H1 (cell line): ENCODE results near the gene CKM. TPM values are rescaled to one million over a fixed set of nuclear protein-coding genes. Genes with fewer than 3 reads are reported as not detected.

Experiments
- CTCF ChIA-PET: fragments of 300-600 bp; sonication (Branson Sonifier 250); formaldehyde crosslinking; loops from one replicate; lab custom pipeline; 2021; ENCODE audit not compliant: partially characterized antibody; lab: Charles Lee
- POLR2A ChIA-PET: fragments of 300-600 bp; sonication (Branson Sonifier 250); formaldehyde crosslinking; loops from one replicate; lab custom pipeline; 2021; ENCODE audit warnings: inconsistent platforms; ENCODE audit not compliant: partially characterized antibody; lab: Charles Lee
- DNase-seq, 2 experiments: peaks; one replicate each; pipeline versions ENCODE4 v3.0.0 to v3.0.0-alpha.2; 2010 to 2022; ENCODE audit warnings: low spot score in 2 of 2, low read depth in 1 of 2, mixed read lengths in 1 of 2
- FAIRE-seq: peaks from 2 replicates; lab custom pipeline; 2011; peaks lifted over from hg19 to GRCh38; lab: Jason Lieb, UNC
- H2AFZ ChIP-seq: 2 replicates; pipeline ENCODE4 v1.8.1; 2012; ENCODE audit warnings: low read length, inconsistent platforms
- H2AK5ac ChIP-seq: 2 replicates; pipeline ENCODE4 v1.6.1; 2013; ENCODE audit warnings: low read depth, low read length
- H2BK120ac ChIP-seq: replicated peaks from 2 replicates; pipeline ENCODE3; 2013; ENCODE audit warnings: low read depth, low read length, inconsistent platforms
- H2BK12ac ChIP-seq: 2 replicates; pipeline ENCODE4 v1.6.1; 2013; ENCODE audit warnings: low read depth, low read length
- H2BK15ac ChIP-seq: 2 replicates; pipeline ENCODE4 v1.6.1; 2013; ENCODE audit warnings: low read length
- H2BK20ac ChIP-seq: 2 replicates; pipeline ENCODE4 v1.6.1; 2013; ENCODE audit warnings: low read length
- H2BK5ac ChIP-seq: 2 replicates; pipeline ENCODE4 v1.6.1; 2013; ENCODE audit warnings: low read depth, low read length
- H3K14ac ChIP-seq: 2 replicates; pipeline ENCODE4 v1.6.1; 2013; ENCODE audit warnings: inconsistent platforms; ENCODE audit not compliant: insufficient read length
- H3K18ac ChIP-seq: 2 replicates; pipeline ENCODE4 v1.6.1; 2013; ENCODE audit warnings: low read length; ENCODE audit errors: extremely low read depth
- H3K23ac ChIP-seq: 2 replicates; pipeline ENCODE4 v1.6.1; 2013; ENCODE audit warnings: inconsistent platforms; ENCODE audit not compliant: insufficient read length
- H3K23me2 ChIP-seq: 2 replicates; pipeline ENCODE4 v1.6.1; 2013; ENCODE audit warnings: low read depth, low read length
- H3K27ac ChIP-seq: 2 replicates; pipeline ENCODE4 v1.6.1; 2011; ENCODE audit warnings: low read depth, low read length, inconsistent platforms
- H3K27me3 ChIP-seq, 4 experiments: replicated peaks in 1 of 4; 1 replicate in 1 of 4; 2 replicates in 3 of 4; pipeline versions ENCODE4 v1.6.1 to v1.8.1; 2011 to 2013; ENCODE audit warnings: low read length in 3 of 4, mild to moderate bottlenecking in 3 of 4, inconsistent platforms in 2 of 4, mixed read lengths in 2 of 4, moderate library complexity in 1 of 4; ENCODE audit not compliant: control insufficient read depth in 3 of 4, insufficient read depth in 3 of 4; ENCODE audit errors: extremely low read depth in 1 of 4
- H3K36me3 ChIP-seq, 4 experiments: 2 replicates each; pipeline versions ENCODE4 v1.6.1 to v1.8.1; 2011 to 2013; ENCODE audit warnings: mild to moderate bottlenecking in 4 of 4, low read length in 3 of 4, moderate library complexity in 2 of 4, control low read depth in 1 of 4, inconsistent platforms in 1 of 4; ENCODE audit not compliant: insufficient read depth in 4 of 4, control insufficient read depth in 2 of 4
- H3K4ac ChIP-seq: replicated peaks from 2 replicates; pipeline ENCODE3; 2013; ENCODE audit warnings: low read length, low read depth, mixed read lengths, inconsistent platforms; ENCODE audit not compliant: insufficient read length
- H3K4me1 ChIP-seq, 4 experiments: replicated peaks in 1 of 4; 1 replicate in 1 of 4; 2 replicates in 3 of 4; pipeline versions ENCODE4 v1.6.1 to v1.8.1; 2011 to 2013; ENCODE audit warnings: low read length in 3 of 4, inconsistent platforms in 2 of 4, mixed read lengths in 1 of 4; ENCODE audit not compliant: insufficient read depth in 4 of 4, control insufficient read depth in 3 of 4
- H3K4me2 ChIP-seq, 2 experiments: 2 replicates each; pipeline versions ENCODE4 v1.6.1 to v1.8.1; 2011 to 2013; ENCODE audit warnings: low read depth in 2 of 2, low read length in 2 of 2, control low read depth in 1 of 2, inconsistent platforms in 1 of 2, mild to moderate bottlenecking in 1 of 2; ENCODE audit not compliant: insufficient read depth in 1 of 2
- H3K4me3 ChIP-seq, 4 experiments: fragments of 200-600, 300-600 bp in 1 of 4; sonication (generic), shearing (Covaris generic), sonication (Bioruptor Twin) in 1 of 4; 2 replicates each; pipeline versions ENCODE4 v1.5.1 to v1.8.1; 2011 to 2016; ENCODE audit warnings: low read length in 4 of 4, low read depth in 3 of 4, control low read depth in 2 of 4, inconsistent platforms in 2 of 4, mild to moderate bottlenecking in 2 of 4, mixed read lengths in 1 of 4, moderate library complexity in 1 of 4; ENCODE audit not compliant: insufficient read depth in 2 of 4; ENCODE audit errors: extremely low read depth in 1 of 4
- H3K56ac ChIP-seq: replicated peaks from 2 replicates; pipeline ENCODE3; 2013; ENCODE audit warnings: low read depth, mild to moderate bottlenecking, mixed read lengths, low read length, inconsistent platforms; ENCODE audit not compliant: insufficient read length
- H3K79me1 ChIP-seq: 2 replicates; pipeline ENCODE4 v1.6.1; 2013; ENCODE audit warnings: low read depth, low read length, control low read depth
- H3K79me2 ChIP-seq, 2 experiments: 2 replicates each; pipeline versions ENCODE4 v1.6.1 to v1.8.1; 2012 to 2013; ENCODE audit warnings: low read length in 2 of 2, mild to moderate bottlenecking in 2 of 2, inconsistent platforms in 1 of 2; ENCODE audit not compliant: insufficient read depth in 2 of 2, control insufficient read depth in 1 of 2
- H3K9ac ChIP-seq, 4 experiments: replicated peaks in 1 of 4; 1 replicate in 1 of 4; 2 replicates in 3 of 4; pipeline versions ENCODE4 v1.6.1 to v1.8.1; 2011 to 2013; ENCODE audit warnings: low read depth in 3 of 4, low read length in 3 of 4, control low read depth in 2 of 4, mild to moderate bottlenecking in 2 of 4, moderate library complexity in 2 of 4, inconsistent platforms in 1 of 4; ENCODE audit errors: extremely low read depth in 1 of 4
- H3K9me3 ChIP-seq, 2 experiments: 2 replicates each; pipeline versions ENCODE4 v1.6.1 to v1.8.1; 2012 to 2013; ENCODE audit warnings: mild to moderate bottlenecking in 2 of 2, moderate library complexity in 2 of 2, control low read depth in 1 of 2, inconsistent platforms in 1 of 2, low read depth in 1 of 2, low read length in 1 of 2, mixed read lengths in 1 of 2; ENCODE audit not compliant: insufficient read depth in 2 of 2
- H4K20me1 ChIP-seq, 2 experiments: replicated peaks in 1 of 2; 2 replicates each; pipeline versions ENCODE3 to v1.8.1; 2011 to 2013; ENCODE audit warnings: inconsistent platforms in 2 of 2, low read length in 2 of 2, mild to moderate bottlenecking in 1 of 2; ENCODE audit not compliant: insufficient read depth in 2 of 2, control insufficient read depth in 1 of 2
- H4K5ac ChIP-seq: 2 replicates; pipeline ENCODE4 v1.6.1; 2013; ENCODE audit warnings: low read length, low read depth, mixed read lengths, inconsistent platforms; ENCODE audit not compliant: insufficient read length
- H4K8ac ChIP-seq: 2 replicates; pipeline ENCODE4 v1.8.0; 2013; ENCODE audit warnings: mild to moderate bottlenecking, moderate library complexity, low read length, inconsistent platforms; ENCODE audit not compliant: insufficient read depth; ENCODE audit errors: extremely low read depth
- H4K91ac ChIP-seq: replicated peaks from 2 replicates; pipeline ENCODE3; 2013; ENCODE audit warnings: low read length, mixed read lengths, inconsistent platforms; ENCODE audit not compliant: insufficient read length
- CBX5 ChIP-seq: fragments of 300-800, 300-1000 bp; sonication (generic); IDR thresholded peaks from 2 replicates; pipeline ENCODE4 v1.7.1; 2016; ENCODE audit warnings: antibody characterized with exemption, low read length, low read depth
- CBX8 ChIP-seq: fragments of 300-800, 300-1000 bp; sonication (generic); IDR thresholded peaks from 2 replicates; pipeline ENCODE4 v1.7.1; 2016; ENCODE audit warnings: low read depth, low read length, borderline replicate concordance
- EZH2 ChIP-seq: fragments of 200-600 bp; sonication (generic); IDR thresholded peaks from 2 replicates; pipeline ENCODE4 v1.7.1; 2012; ENCODE audit warnings: low read depth, mild to moderate bottlenecking, moderate library complexity, low read length, inconsistent platforms; ENCODE audit not compliant: severe bottlenecking
- HDAC6 ChIP-seq: IDR thresholded peaks from one replicate; pipeline ENCODE4 v1.7.1; 2012; ENCODE audit warnings: low read depth, mild to moderate bottlenecking, inconsistent platforms, low read length, moderate library complexity
- NANOG ChIP-seq: IDR thresholded peaks from 2 replicates; pipeline ENCODE4 v1.6.1; 2011; ENCODE audit warnings: low read length, low read depth, mild to moderate bottlenecking, inconsistent platforms; ENCODE audit not compliant: insufficient read depth, poor library complexity, severe bottlenecking
- RXRA ChIP-seq: IDR thresholded peaks from 2 replicates; pipeline ENCODE4 v1.6.1; 2011; ENCODE audit warnings: low read depth, mild to moderate bottlenecking, low read length, moderate library complexity; ENCODE audit not compliant: insufficient read depth
- SAP30 ChIP-seq: fragments of 300-600 bp; sonication (generic); IDR thresholded peaks from 2 replicates; pipeline ENCODE4 v1.7.1; 2012; ENCODE audit warnings: low read length, moderate library complexity, mild to moderate bottlenecking, inconsistent platforms; ENCODE audit not compliant: insufficient read depth, insufficient replicate concordance
- SIX5 ChIP-seq: IDR thresholded peaks from 2 replicates; pipeline ENCODE4 v1.6.1; 2011; ENCODE audit warnings: mild to moderate bottlenecking, low read depth, low read length
- SP4 ChIP-seq: IDR thresholded peaks from 2 replicates; pipeline ENCODE4 v1.6.1; 2012; ENCODE audit warnings: low read length, inconsistent platforms
- TEAD4 ChIP-seq: IDR thresholded peaks from 2 replicates; pipeline ENCODE4 v1.6.1; 2012; ENCODE audit warnings: low read depth, low read length, inconsistent platforms, mixed read lengths
- WGBS, 2 experiments: shearing (Covaris generic) in 1 of 2; methylation state at CpG; one replicate each; pipeline versions ENCODE4 v1.1.6 to v1.1.7; 2013 to 2015; ENCODE audit warnings: low lambda C conversion rate in 2 of 2, mixed read lengths in 2 of 2, inconsistent platforms in 1 of 2, low coverage in 1 of 2, missing lambda C conversion rate in 1 of 2; ENCODE audit not compliant: insufficient replicate concordance in 2 of 2, insufficient coverage in 1 of 2, insufficient read length in 1 of 2; ENCODE audit errors: extremely low coverage in 1 of 2, missing lambda C conversion rate in 1 of 2; 5-methylcytosine and 5-hydroxymethylcytosine counted together
- polyA plus RNA-seq, 7 experiments: library from polyadenylated mRNA; depleted of rRNA in 3 of 7; stranded (reverse) in 5 of 7; unstranded in 2 of 7; fragments of >200 nt in 5 of 7; fragments of 200-250 nt in 2 of 7; gene quantifications; 1 replicate in 5 of 7; 2 replicates in 1 of 7; 4 replicates in 1 of 7; pipeline versions ENCODE4 v1.2.1 to v1.2.3, GENCODE V29; 2011 to 2013; ENCODE audit warnings: missing spikeins in 2 of 7, mixed read lengths in 2 of 7
- total RNA-seq: library from RNA; stranded (reverse); fragmentation: NEBNext Ultra II Directional; extraction: Animal tissue kit (Norgen Biotek cat#: 25700); gene quantifications from 2 replicates; pipeline ENCODE4 v1.2.1, GENCODE V29; 2021

Gene CKM
- total and polyA plus RNA-seq, 2 of the 8 experiments (the other 6 are each of a cell fraction or from before 2014, with no cell fraction given) = 0.08 TPM; not detected in 1

- Histone ChIP-seq H3K9me3 (no peaks in the 10 kb centered on the region), H3K79me1 (no peaks in the 10 kb centered on the region), H3K23me2 (no peaks in the 10 kb centered on the region), H2BK5ac (no peak overlapping the region), H2BK12ac (no peak overlapping the region), H3K79me2 (no peaks in the 10 kb centered on the region), H4K20me1 (peaks cover 0 to 2% of the 10 kb centered on the region in 2 experiments), H2BK15ac (no peak overlapping the region), H3K27me3 (no peaks in the 10 kb centered on the region), H2BK20ac (no peak overlapping the region), H4K8ac (no peak overlapping the region), H4K91ac (no peak overlapping the region)
- ChIA-PET POLR2A (no interaction called here), CTCF (interaction anchor here (0.8 kb wide), 1 partner anchor 17 kb away, joined by 3 read pairs; no protein-coding TSS in a partner anchor)
- no peak for DNase-seq
- no peak for TF ChIP-seq CBX8
- no peak for TF ChIP-seq SP4
- TF ChIP-seq NANOG = no peak
- no peak for TF ChIP-seq HDAC6
- no peak for TF ChIP-seq RXRA
- no peak for TF ChIP-seq CBX5
- no peak for TF ChIP-seq SAP30
- no peak for TF ChIP-seq SIX5
- TF ChIP-seq TEAD4 = no peak
- no peak for TF ChIP-seq EZH2
- TF ChIP-seq, all 59 proteins: peak for 0
- Histone ChIP-seq H3K4ac (no peak overlapping the region), H3K36me3 (peaks cover 6 to 10% (median 7%) of the 10 kb centered on the region in 4 experiments; a peak in 4 of 8 replicates), H3K23ac (no peak overlapping the region), H3K4me1 (no peaks in the 10 kb centered on the region), H3K56ac (no peak overlapping the region), H3K4me2 (no peak overlapping the region), H3K4me3 (no peak overlapping the region), H3K9ac (no peak overlapping the region), H3K14ac (no peak overlapping the region), H2AK5ac (no peak overlapping the region), H3K18ac (no peak overlapping the region), H4K5ac (no peak overlapping the region), H2BK120ac (no peak overlapping the region), H2AFZ (no peak overlapping the region), H3K27ac (no peak overlapping the region)
- WGBS, 2 experiments = 91% methylated on average over 14 of the region's 14 CpGs; no CpG with 5 or more reads in 1 of the 2 experiments
- FAIRE-seq = no peak
Observed at GRCh38 chr19:45273521-45273855, 49.2 kb downstream of the CKM start.
